ENCODE measurements around the gene LRBA.

The LRBA gene

GRCh38 chr4:150224896-150225591, 790.0 kb downstream of the LRBA start:
- DNase-seq, result no peak

GRCh38 chr4:150219841-150220240, 795.2 kb downstream of the LRBA start:
- DNase-seq, result no peak

- no peak for DNase-seq
These were observed 796.6 kb downstream of the LRBA start for GRCh38 chr4:150218447-150218846.

- no peak for DNase-seq
These were observed 797.3 kb downstream of the LRBA start for GRCh38 chr4:150217808-150218207.

- no peak for DNase-seq
These were observed 797.9 kb downstream of the LRBA start for GRCh38 chr4:150217192-150217591.

- DNase-seq, result no peak
These were observed 798.4 kb downstream of the LRBA start for GRCh38 chr4:150216726-150217125.

GRCh38 chr4:150215601-150216000, 799.5 kb downstream of the LRBA start:
- no peak for DNase-seq
